Hypothalamus (tissue), 51 donors: Measurements from ENCODE around the gene TP73.

Experiments used
- DNase-seq, 51 donors: peaks; one replicate each; lab custom pipeline; 2025; lab: John Stamatoyannopoulos, UW

The TP73 gene

DNA sequence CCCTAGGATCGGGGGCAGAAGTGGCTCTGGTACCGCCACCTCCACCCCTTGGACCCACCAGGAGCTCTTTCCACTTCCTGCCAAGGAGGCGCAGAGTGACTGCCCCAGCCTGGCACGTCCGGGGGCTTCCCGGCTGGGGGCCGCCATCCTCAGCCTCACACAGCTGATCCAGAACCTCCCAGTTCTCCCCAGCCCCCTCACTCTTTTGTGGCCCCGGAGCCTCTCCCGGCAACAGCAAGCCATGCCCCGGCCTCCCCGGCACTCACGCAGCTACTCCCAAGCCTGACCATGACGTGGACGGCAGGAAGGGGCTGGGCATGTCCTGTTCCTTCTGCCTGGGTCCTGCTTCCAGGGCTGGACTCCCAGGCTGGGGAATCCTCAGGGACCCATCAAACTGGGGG is 17.1 kb downstream of the TP73 start:
- DNase-seq: no peak

DNA sequence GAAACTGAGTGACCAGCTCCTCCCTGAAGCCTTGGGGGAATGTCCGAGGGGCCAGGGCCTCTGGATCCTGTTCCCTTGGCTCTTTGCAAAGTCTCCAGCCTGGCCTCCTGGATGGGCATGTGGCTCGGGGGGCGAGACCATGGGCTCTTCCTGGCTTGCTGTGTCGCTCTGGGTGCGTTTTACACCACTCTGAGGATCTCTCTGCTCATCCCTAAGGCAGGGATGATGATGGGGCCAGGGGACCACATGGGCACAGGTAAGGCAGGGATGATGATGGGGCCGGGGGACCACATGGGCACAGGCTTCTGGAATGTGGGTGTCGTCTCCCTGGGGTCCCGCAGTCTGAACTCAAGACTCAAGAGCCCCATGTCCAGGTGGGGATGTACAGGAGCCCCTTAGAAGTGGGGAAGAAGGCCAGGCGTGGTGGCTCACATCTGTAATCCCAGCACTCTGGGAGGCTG is 17.7 kb downstream of the TP73 start:
- DNase-seq: no peak

DNA sequence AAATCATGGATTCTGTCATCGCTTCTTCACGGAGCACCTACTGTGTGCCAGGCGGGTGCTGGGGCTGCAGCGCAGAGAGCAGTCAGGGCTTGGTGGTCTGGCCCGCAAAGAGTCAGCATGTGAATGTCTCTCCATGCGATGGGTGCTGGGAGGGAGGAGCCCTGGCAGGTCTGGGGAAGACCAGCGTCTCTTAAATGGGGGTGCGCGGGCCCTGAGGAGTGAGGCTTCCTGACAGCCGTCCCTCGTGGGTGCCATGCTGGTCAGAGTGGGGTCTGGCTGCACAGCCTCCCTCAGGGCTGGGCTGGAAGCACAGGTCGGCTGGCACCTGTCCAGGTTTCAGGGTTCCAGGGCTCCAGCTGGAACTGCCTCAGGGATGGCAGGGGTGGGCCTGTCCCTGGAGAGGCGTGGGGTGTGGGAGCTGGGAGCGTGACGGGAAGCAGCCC is 18.5 kb downstream of the TP73 start:
- DNase-seq: no peak

DNA sequence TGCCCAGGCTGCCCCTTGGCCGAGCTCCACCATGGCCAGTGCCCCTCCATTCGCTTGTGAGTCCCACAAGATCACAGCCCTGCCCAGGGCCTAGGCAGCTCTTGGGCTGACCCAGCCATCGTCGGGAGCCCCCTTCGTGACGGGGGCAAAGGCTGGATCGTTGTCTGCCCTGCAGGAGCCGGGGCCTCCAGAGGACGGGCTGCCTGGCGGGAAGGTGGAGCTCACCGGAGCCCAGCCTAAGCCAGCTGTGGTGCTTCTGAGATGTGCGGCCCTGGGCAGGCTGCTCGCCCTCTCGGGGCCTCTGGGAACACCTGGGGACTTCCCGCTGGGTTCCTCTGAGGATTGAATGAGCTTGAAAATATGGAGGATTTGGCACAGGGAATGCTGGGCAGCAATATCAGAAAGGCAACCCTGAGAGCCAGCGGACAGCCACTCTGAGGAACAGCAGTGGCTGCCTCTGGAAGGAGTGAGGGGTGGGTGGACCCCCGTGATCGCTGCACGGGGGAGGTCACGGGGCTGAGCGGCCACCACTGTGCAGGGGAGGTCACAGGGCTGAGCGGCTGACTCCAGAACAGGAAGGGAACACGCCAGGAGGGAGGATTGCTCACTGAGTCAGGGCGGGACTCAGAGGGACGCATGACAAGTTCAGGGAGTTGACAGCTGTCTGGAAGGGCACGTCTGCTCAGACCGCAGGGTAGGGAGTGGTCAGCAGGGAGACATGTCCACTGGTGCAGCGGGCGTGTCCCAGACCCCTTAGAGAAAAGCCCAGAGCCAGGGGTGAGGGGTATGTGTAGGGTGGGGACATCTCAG is 19.3 kb downstream of the TP73 start:
- DNase-seq: no peak

DNA sequence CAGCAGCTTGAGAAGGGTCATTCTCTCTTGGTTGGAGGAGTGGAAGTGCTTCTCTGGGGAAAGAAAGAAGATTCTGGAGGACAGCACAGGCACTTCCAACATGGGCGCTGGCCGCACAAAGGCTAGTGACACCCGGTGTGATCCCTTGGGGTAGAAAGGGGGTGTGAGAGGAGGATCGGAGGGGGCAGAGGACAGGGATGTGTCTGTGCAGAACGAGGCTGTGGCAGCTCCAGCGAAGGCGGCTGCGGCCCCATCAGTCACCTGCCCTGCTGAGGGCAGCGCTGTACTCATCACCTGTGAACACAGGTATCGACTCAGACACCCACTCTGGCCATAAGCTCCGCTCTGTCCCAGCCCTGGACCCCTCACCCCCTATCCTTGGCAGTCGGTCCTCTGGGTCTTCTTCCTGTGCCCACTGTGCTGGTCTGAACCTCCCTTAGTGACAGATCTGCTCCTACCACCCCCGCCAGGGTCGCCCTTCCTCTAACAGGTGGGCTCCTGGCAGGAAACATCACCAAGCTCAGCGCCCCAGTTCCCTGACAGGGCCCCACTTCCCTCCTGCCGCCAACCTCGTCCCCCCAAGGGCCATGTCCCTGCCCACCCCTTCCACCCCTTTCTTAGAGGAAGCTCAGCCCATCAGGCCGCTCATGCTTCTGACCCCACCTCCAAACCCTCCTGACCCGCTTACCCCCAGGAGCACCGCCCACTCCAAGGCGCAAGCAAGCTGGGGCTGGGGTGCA is 20.1 kb downstream of the TP73 start:
- DNase-seq: no peak

DNA sequence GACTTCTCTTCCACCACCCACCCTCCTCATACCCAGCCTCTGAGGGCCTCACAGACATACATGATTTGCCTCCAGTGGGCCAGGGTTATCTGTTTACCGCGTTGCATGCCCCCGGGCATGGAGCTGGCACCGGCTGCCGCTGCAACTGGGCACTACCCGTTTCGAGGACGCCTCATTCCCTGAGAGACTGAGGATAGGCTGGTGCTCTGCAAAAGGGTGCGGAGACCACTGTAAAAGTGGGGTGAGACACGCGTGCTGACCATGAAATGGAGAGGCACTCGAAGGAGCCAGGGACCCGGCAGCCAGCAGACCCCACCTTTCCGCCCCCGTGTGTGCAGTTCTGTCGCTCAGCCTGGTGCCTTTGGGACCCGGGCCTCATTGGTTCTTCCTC is 20.6 kb downstream of the TP73 start:
- DNase-seq: no peak

DNA sequence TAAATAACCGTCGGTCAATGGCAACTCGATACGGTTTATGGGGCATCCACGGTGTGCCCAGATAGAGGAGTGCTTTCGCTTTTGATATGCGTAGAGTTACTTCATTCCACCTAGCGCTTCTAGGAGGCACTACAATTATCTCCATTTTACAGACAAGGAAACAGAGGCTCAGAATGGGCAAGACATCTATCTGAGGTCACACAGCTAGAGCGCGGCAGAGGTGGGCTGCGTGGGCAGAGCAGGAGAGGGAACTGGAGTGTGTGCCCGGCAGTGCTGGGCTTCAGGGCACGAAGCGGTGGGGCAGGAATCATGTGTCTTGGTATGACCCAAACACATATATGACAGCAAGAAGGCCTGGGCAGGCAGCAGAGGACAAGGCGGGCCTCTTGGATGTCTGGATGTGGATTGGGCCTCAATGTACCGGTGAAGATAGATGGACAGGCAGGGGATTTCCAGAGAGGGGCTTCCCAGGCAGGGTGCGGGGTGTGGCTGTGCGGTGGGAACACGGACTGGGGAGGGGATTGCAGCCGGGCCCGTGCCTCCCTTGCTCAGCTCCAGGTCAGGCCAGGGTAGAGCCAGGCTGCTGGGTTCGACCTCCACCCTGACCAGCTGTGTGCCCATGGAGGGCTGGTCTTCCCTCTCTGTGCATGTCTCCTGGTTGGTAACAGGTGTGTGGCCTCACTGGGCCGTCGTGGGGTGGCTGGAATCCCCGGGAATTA is 21.2 kb downstream of the TP73 start:
- no peak for DNase-seq

DNA sequence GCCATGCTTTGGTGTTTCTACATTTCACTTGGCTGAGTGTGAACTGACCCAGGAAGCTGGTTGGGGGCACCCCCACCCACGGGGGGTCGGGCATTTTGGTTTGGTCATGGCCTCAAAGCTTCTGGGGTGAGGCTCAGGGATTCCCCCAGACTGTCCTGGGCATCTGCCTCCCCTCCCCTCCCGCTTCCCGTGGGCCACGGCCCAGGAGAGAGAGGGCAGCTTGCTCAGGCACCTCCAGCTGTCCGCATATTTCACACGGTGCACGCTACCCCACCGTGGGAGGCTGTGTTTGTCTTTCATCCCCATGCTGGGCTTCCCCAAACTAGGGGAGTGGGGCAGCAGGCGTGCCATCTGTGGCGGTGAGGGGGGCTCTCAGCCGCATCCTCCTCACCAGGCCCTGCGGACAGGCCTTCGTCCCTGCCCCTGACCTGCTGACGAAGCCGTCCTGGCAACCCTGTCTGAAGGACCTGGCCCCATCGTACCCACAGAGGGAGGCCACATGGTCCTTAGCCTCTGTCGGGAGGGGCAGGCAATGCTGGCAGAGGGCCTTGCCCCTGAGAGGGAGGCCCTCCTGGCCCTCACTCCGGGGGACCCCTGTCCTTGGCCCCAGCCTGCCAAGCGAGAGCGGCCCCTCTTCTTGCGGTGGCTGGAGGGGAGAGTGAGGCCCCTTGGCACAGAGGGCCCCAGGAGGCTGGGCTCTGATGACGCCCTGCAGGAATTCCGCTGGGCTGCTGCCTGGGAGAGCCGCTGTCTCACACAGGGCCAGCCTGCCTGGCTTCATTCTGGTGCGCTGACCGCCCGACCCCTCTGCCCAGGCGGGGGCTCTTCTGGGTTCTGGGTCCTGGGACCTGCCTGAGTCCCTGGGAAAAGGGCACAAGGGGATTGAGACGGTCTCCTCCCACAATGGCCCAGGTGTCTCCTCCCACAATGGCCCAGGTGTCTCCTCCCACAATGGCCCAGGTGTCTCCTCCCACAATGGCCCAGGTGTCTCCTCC is 22.1 kb downstream of the TP73 start:
- no peak for DNase-seq

DNA sequence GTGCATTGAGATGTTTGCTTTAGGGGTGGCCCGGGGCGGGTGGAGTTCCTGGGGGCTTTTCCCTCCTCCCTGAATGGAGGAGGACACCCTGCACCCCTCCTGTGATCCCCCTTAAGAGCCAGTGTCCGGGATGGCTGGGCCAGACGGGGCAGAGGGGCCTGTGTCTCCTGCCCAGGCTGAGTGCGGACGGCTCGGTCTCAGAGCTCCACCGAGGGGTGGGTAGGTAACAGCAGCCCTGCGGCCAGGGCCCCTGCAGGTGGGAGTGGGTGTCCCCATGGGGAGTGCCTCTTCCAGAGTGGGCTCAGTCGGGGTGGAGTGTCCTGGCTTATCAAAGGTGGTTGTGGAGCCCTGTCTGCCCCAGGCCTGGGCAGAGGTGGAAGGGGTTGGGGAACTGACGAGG is 23.1 kb downstream of the TP73 start:
- DNase-seq: no peak

DNA sequence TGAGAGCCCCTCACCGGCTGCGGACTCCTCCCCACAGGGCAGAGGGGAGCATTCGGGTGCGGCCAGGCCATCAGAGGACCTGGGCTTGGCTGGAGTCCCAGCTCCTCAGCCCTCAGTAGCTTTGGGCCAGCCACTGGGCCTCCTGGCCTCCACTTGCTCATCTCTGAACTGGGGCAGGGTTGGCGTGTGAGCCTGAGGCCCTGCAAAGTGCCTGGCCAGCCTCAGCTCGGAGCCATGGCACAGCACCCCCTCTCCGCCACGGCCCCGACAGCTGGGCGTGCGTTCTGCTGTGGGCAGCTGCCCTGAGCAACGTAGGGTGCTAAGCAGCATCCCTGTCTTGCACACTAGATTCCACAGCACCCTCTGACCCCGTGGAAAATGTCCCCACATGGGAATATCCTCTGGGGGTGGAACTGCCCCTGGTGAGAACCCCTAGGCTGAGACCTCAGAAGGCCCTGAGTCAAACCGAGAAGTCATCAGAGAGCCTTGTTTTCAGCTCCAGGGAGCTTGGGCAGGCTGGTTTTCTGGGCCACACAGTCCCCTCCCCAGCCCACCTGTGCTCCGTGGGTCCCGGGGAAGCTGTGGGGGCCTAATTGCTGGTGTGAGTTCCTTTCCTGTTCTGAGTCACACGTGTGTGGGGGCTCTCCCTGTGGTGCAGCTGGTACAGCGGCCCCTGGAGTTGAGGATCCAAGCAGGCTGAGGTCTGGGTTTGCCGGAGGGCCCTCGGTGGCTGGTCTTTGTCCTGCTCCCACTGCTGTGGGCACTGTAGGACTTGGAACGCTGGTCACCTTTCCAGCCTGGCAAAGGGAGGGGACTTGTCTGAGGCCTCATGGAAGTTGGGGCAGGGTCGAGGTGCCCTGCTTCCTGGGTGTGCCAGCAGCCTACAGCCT is 24.5 kb downstream of the TP73 start:
- no peak for DNase-seq

DNA sequence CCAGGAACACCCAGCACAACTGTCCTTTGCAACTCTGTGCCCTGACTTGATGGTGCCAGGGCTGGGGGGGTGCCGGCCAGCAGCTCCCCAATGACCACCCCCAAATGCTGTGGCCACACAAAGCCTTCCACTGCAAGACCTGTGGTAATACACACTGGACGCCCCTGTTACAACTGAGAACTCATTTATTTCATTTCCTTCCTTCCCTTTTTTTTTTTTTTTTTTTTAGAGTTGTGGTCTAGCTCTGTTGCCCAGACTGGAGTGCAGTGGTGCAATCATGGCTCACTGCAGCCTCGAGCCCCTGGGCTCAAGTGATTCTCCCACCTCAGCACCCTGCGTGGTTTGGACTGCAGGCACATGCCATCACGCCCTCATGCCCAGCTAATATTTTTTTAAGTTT is 25.2 kb downstream of the TP73 start:
- DNase-seq: no peak

DNA sequence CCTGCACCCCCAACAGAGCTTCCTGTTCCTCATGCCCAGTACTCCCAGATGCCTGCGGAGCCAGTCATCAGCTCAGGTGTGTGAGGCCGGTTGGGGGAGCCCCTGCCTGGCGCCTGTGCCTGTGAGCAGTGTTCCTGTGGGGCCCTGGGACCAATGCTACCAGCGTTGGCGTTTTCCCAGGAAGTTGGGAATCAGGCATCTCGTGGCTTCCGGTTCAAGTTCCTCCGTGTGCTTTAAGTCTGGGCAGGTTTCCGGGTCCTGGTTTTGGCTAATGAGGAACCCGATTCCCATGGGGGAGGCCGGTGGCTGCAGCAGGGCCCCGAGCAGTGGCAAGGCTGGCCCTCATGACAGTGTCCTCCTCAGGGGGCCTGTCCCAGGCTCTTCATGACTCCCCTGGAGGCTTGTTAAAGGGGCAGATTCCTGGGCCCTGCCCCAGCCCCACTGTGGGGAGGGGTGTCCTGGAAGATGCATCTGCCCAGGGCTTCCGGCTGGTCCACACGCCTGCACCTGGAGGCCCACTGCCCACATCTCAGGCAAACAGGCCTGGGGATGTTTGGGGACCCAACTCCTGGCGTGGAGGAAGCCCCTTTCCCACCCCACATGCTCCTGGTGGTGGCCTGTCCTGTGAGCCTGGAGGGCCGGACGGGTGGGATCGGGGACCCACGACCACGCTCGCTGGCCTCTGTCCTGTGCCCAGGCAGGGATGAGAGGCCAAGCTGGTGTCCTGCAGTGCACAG is 26.2 kb downstream of the TP73 start:
- no peak for DNase-seq

DNA sequence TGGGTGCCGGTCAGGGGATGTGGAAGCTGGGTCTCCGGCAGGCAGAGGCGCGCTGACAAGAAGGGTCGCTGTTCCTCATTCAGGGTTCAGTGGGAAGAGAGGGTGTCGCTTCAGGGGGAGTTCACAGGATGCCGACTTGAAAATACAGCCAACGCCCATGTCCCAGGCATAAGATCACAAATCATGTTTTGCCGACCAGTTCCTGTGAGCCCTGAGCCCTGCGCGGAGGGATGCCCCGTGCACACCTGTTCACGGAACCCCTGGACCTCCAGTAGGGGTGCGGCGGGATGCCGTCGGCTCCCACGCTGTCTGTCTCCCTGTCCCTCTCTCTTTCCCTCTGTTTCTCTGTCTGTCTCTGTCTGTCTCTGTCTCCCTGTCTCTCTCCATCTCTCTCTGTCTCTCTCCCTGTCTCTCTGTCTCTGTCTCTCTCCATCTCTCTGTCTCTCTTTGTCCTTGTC is 26.8 kb downstream of the TP73 start:
- DNase-seq: no peak

DNA sequence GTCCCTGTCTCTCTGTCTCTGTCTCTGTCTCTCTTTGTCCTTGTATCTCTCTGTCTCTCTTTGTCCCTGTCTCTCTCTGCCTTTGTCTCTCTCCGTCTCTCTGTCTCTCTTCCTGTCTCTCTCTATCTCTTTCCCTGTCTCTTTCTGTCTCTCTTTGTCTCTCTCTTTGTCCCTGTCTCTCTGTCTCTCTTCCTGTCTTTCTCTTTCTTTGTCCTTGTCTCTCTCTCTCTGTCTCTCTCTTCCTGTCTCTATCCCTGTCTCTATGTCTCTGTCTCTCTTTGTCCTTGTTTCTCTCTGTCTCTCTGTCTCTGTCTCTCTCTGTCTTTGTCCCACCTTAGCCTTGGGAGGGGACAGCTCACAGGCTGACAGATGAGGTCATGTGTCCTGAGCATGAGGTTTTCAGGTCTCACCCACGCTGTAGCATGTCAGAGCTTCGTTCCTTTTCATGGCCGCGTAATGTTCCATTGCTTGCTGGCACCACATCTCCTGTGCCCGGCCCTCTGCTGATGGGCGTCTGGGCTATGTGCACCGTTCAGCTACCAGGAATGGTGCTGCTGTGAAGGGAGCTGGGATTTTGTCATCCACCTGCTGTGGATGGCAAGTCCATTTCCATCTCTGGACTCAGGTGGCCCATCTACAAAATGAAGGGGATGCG is 27.6 kb downstream of the TP73 start:
- DNase-seq: no peak

DNA sequence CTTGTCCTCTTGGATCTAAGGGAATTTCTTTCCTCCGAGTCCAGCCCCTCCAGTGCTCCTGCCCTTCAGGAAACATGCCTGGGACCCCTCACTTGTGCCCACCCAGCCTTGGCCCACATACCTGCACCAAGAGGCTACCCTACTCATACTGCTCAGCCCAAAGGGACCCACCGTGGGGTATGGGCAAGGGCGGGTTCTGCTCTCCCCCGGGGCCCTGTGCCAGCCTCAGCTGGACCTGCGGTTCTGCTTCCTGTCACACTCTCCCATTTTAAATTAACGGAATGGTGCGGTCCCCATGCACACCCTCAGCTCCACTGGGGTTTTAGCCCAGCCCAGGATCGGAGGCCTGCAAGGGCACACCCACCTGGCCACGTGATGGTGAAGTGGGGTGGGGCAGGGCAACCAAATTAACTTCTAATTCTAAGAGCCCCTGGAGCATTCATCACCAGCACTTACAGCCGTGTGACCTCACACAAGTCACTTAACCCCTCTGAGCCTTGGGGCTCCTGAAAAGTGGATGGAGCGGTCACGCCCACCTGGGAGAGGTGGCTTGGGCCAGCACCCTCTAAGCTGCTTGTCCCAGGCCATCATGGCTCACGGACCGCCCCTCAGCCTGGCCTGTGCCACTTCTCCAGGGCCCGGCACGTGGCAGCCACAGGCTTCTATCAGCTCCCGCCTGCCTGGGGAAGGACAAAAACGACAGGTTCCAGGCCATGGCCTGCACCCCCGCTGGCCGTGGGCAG is 28.3 kb downstream of the TP73 start:
- peak in 1 of 51 donors; percentile 35 for DNase-seq

DNA sequence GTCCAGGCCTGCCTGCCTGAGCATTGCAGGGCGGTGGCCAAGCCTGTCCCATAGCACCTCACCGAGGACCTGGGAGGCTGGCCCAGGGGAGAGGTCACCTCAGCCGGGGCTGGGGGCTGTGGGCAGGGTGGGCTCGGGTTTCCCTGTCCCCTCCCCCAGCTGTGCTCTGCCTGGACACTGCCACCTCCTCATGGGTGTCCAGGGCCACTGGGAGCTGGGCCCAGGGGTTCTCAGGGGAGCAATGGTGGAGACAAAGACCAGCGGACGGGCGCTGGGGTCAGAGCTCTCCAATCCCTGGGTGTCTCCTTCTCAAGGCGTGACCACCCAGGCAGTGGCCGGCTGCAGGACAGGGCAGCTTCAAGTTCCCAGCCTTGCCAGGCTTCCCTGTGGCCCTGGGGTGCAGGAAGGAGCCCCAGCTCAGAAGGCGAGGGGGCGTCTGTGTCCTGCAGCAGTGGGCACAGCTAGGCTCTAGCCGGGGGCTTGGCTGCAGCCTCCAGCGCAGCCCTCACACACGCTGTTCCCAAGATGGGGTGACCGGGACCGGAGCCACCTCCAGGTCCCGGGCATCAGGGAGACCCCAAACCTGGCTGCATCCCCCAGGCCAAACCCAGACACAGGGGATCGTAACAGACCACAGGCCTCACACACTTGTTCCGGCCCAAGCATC is 29.0 kb downstream of the TP73 start:
- DNase-seq: no peak
